ENCODE results near the gene AKT3.
"Not testable (repeated sequence)": the region's sequence is repeated elsewhere in the genome, so short reads cannot be mapped to it uniquely, and the experiment has no call there.

Gene AKT3

DNA sequence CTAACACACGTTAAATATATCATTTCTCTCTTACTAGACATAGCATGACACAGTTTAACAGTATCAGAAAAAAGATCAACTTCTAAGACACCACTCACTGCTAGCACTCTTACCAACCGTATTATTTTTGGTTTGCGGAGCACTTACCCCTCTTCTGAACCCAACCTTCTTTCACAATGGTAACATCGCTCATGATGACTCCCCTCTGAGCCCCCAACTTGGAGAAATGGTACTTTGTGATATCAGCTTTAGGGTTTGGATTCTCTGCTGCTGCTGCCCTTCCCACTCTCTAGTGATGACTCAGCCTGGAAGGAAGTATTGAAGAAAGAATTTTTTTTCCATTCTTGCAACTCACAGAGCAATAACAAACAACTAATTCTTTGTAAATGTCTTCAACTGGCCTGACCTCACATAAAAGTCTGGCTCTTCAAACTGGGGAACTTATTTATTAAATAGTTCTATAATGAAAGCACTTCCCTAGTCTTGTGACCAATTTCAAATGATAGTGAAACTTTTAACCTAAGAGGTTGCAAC is 7.0 kb downstream of the AKT3 start:
- no peak for FAIRE-seq
- DNase-seq (ENCODE audit: extremely low spot score, insufficient read length, low read depth): no peak

DNA sequence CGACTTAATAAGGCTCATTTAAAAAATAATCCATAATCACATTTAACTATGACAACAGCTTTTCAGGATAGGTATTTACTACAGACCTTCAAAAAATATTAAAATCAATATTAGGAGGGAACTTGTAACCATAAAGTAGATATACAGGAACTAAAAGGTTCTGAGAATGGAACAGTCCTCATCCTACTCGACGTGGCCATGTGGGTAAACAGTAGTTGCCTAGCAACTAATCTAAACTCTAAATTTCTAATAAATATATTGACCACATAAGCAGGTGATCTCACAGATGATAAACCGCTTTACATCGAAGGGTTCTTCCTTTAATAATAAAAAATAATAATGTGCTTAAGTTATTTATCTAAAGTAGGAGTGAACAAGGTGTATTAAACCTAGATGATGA is 7.9 kb downstream of the AKT3 start:
- FAIRE-seq (no peak), DNase-seq (ENCODE audit: extremely low spot score, insufficient read length, low read depth) (no peak)

DNA sequence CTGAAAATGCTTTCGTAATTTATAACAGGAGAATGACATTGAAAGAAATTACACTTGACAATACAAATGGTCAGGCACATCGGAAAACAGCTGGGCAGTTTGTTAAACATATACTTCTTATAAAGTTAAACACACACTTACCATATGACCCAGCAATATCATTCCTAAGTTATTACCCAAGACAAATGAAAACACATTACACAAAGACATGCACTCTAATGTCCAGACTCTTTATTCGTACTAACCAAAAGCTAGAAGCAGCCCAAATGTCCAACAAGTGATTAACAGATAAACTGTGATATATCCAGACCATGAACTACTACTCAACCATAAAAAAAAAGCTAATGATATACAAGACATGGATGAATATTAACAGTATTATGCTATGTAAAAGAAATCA is 8.5 kb downstream of the AKT3 start:
- FAIRE-seq: no peak
- no peak for DNase-seq (ENCODE audit: extremely low spot score, insufficient read length, low read depth)

DNA sequence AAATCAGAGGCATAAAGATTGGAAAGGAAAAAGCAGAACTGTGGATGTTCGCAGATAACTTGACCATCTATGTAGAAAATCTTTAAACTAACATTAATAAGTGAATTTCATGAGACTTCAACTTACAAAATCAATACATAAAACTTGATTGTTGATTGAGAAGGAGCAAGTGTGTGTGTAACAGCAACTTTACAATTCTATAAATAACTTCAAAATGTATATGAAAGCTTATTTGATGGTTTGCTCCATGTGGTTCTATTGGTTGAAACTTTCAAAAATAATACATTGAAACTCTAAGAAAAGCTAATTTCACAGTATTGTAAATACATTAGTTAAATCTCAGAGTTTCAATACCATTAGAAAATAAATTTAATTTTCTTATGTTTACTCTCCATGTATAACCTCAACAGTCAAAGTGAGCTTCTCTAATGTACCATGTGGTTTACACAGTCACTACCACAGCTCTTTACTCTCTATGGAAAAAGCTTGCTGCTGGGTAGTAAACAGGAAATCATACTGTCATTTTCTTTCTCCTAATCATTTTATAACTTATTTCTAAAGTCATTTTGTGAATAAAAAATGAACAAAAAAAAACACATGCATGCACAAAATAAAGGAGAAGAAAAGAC is 12.0 kb downstream of the AKT3 start:
- DNase-seq (ENCODE audit: extremely low spot score, insufficient read length, low read depth): no peak
- no peak for FAIRE-seq

DNA sequence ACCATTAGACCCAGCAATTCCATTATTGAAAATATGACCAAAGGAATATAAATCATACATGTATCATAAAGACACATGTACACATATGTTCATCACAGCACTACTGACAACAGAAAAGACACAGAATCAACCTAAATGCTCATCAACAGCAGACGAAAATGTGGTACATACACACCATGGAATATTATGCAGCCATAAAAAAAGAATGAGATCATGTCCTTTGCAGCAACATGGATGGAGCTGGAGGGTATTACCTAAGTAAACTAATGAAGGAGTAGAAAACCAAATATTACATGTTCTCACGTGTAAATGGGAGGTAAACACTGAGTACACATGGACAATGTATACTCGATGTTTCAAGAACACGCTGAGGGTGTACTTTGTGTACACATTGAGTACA is 15.9 kb downstream of the AKT3 start:
- FAIRE-seq (no peak), DNase-seq (ENCODE audit: extremely low spot score, insufficient read length, low read depth) (no peak)

DNA sequence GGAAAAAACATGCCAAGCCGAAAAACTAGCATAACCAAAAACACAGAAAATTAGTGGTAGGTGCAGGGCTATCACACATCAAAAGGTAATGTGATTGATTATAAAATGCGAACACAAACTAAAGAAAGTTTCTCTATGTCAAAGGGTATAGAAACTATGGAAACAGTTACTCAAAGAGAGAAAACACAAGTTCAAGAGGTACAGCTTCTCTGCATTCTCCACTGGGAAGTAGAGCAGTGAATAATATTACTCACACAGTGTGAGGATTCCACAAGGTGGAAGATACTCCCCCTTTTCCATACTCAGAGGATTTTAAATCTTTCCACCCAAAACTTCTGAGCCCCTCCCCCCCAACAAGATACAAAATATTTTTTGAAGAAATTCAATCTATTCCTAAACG is 18.6 kb downstream of the AKT3 start:
- FAIRE-seq (no peak), DNase-seq (ENCODE audit: extremely low spot score, insufficient read length, low read depth) (no peak)

DNA sequence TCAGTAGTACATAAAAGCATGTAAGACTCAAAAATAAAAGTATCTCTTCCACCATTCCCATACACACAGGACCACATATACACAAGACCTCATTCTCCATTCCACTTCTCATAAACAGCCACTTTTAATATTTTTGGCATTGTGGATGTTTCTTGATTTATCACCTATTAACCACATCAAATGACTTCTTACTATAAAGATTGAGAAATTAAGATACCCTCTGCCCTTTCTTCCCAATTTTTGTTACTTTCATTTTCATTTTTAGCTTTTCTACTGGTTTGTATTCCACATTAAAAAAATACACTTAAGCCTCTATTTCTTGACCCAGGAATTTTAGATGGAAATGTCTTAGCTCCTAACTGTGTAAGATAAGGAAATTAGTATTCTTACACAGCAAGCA is 22.8 kb downstream of the AKT3 start:
- no peak for FAIRE-seq
- DNase-seq (ENCODE audit: extremely low spot score, insufficient read length, low read depth): no peak

DNA sequence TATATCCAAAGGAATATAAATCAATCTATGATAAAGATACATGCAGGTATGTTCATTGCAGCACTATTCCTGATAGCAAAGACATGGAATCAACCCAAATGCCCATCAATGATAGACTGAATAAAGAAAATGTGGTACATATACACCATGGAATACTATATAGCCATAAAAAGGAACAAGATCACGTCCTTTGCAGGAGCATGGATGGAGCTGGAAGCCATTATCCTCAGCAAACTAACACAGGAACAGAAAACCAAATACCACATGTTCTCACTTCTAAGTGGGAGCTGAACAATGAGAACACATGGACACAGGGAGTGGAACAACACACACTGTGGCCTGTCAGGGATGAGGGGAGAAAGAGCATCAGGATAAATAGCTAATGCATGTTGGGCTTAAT is 25.1 kb downstream of the AKT3 start:
- DNase-seq (ENCODE audit: extremely low spot score, insufficient read length, low read depth); FAIRE-seq: not testable (repeated sequence)

DNA sequence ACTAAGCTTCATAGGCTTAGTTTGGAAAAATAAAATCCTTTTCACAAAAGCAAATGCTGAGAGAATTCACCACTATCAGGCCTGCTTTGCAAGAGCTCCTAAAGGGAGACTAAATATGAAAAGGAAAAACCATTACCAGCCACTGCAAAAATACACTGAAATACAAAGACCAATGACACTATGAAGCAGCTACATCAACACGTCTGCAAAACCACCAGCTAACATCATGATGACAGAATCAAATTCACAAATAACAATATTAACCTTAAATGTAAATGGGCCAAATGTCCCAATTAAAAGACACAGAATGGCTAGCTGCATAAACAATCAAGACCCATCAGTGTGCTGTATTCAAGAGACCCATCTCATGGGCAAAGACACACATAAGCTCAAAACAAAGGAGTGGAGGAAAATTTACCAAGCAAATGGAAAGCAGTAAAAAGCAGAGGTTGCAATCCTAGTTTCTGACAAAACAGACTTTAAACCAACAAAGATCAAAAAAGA is 28.8 kb downstream of the AKT3 start:
- FAIRE-seq (no peak), DNase-seq (ENCODE audit: extremely low spot score, insufficient read length, low read depth) (no peak)

DNA sequence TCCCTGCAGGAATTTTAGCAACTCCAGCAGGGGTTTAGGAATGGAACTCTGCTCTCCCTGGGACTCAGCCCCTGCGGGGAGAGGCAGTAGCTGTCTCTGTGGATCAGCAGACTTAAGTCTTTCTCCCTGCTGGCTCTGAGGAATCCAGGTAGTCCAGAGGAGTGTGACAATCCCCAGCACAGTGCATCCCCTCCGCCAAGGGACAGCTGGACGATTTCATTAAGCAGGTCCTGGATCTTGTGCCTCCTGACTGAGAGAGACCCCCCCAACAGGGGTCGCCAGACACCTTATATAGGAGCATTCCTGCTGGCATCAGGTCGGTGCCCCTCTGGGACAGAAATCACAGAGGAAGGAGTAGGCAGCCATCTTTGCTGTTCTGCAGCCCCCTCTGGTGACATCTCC is 30.6 kb downstream of the AKT3 start:
- DNase-seq (ENCODE audit: extremely low spot score, insufficient read length, low read depth) (no peak), FAIRE-seq (no peak)

DNA sequence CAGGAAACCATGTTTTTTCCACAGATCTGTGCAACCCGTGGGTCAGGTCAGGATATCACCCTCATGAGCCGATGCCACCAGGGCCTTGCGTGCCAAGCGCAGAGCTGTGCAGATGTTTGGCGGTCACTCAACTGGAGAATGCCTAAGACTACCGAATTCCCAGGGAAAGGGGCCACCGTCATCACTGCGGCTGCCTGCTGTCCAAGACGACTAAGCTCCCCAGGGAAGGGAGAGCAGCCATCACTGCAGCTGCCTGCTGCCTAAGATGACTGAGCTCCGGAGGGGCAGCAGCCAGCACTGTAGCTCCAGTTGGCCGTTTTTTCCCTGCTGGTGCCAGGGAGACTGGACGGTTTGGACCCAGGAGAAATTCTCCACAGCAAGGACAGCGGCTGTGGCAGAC is 31.1 kb downstream of the AKT3 start:
- no peak for FAIRE-seq
- DNase-seq (ENCODE audit: extremely low spot score, insufficient read length, low read depth): no peak

DNA sequence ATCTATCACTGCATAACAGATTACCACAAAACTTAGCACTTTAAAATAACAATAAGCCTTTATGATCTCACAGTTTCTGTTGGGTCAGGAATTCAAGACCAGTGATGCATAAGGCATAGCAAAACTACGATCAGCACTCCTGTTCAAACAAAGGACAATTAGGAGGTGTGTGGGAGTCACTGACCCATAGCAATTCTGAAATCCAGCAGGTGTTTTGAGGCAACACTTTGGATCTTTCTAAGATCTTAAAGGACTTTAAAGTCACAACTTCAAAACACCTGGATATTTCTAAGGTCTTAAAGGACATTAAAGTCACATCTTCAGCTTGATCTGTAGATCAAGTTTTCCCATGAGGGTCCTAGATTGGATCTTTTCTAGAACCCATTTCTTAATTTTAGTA is 35.3 kb downstream of the AKT3 start:
- no peak for FAIRE-seq
- no peak for DNase-seq (ENCODE audit: extremely low spot score, insufficient read length, low read depth)

DNA sequence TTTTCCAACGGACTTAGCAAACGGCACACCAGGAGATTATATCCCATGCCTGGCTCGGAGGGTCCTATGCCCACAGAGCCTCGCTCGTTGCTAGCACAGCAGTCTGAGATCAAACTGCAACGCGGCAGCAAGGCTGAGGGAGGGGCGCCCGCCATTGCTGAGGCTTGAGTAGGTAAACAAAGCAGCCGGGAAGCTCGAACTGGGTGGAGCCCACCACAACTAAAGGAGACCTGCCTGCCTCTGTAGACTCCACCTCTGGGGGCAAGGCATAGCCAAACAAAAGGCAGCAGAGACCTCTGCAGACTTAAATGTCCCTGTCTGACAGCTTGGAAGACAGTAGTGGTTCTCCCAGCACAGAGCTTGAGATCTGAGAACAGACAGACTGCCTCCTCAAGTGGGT is 42.7 kb downstream of the AKT3 start:
- DNase-seq (ENCODE audit: extremely low spot score, insufficient read length, low read depth); FAIRE-seq: not testable (repeated sequence)

DNA sequence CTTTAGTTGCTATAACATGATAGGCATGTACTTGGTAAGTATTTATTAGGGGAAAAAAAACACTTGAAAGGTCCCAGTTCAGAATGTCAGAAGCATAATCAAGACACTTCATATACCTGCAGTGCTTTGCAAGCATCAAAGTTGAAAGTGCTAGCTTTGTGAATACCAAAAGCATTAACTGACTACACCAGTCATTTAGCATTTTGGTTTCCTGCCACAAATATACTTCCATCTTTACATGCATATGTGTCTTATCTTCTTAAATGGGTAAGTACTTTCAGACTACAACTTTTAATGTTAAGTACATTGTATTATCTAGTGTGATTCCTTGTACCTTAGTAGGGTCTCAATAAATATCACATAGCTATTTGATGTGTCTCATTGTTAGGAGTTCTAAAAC is 43.7 kb downstream of the AKT3 start:
- DNase-seq (ENCODE audit: extremely low spot score, insufficient read length, low read depth): no peak
- FAIRE-seq: no peak

DNA sequence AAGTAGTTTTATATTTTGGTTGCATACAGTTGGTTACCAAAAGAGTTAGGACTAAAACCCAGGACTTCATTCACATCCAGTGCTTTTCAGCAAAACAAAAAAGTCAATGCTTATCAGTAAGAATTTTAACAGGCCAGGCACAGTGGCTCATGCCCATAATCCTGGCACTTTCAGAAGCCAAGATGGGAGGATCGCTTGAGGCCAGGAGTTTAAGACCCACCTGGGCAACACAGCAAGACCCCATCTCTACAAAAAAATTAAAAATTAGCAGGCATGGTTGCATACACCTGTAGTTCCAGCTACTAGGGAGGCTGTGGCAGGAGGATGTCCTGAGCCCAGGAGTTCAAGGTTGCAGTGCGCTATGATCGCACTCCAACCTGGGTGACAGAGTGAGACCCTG is 47.3 kb downstream of the AKT3 start:
- no peak for FAIRE-seq
- DNase-seq (ENCODE audit: extremely low spot score, insufficient read length, low read depth): no peak

DNA sequence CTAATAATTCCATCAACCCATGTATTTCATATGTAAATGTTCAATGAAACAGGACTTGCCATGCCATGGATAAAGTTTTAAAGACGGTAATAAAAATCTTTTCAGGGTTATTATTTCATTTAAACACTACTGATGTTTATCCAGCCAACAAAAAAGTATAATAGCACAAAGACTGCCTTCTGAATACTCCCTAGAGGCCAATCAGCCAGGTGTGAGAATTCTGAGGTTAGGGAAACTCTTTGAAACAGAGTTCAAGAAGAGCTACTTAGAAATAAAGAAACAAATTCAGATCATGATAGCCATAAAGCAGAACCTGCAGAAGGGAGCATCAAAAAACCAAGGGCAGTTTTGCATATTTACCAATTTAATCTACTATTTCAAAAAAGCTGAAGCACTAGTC is 48.7 kb downstream of the AKT3 start:
- DNase-seq (ENCODE audit: extremely low spot score, insufficient read length, low read depth): no peak
- no peak for FAIRE-seq

DNA sequence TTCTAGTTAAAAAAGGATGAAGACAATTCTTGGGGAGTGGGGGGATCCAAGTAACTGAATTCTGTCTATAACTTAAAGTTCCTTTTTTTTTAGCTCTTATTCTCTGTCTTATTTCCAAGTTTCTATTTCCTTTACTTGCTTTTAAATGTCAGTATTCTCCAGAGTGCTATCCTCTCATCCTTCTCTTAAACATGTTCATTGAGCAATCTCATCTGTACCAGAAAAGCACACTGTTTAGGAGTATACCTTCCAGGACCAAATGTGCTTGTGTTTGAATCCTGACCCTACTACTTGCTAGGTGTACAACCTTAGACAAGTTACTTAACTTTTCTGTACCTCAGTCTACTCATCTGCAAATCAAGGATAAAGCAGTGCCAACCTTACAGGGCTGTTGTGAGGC is 50.1 kb downstream of the AKT3 start:
- no peak for FAIRE-seq

DNA sequence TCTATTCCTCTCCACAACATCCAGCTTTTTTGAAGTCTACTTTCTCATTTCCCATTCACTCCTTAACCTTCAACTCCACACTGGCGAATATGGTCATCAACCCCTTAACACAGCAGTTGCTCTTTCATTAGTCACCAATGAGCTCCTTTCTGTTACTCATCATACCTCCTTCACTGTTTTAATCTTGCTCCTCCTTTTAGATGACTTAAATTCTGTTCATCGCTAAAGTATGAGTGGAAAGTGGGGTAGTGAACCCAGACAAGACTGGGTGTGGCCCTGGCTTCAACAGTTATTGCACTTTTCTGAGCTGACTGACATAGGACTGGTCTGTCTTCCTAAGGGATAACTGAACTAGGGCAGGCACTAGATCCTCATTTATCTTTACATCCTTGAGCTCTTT is 51.3 kb downstream of the AKT3 start:
- no peak for DNase-seq (ENCODE audit: extremely low spot score, insufficient read length, low read depth)
- FAIRE-seq: no peak

More for the DNA sequence above, 50.1 kb downstream of the AKT3 start:
- no peak for DNase-seq (ENCODE audit: extremely low spot score, insufficient read length, low read depth)

DNA sequence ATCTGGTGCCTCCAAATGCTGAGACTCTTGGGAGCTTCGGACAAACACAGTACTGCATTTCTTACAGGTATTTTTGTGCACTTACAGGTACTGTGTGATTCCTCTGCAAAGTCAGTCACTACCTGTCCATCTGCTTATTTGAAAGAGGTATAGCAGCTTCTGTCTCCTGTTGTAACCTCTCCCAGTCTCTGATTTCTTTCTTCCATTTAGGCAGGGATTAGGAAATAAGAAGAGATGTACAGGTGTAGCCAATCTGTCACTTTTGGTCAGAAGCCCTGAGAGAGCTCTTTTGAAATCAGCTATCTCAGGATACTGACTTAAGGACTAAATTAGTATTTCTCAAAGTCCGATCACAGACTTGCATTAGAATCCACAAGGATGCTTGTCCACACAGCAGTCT is 54.0 kb downstream of the AKT3 start:
- no peak for DNase-seq (ENCODE audit: extremely low spot score, insufficient read length, low read depth)
- no peak for FAIRE-seq

DNA sequence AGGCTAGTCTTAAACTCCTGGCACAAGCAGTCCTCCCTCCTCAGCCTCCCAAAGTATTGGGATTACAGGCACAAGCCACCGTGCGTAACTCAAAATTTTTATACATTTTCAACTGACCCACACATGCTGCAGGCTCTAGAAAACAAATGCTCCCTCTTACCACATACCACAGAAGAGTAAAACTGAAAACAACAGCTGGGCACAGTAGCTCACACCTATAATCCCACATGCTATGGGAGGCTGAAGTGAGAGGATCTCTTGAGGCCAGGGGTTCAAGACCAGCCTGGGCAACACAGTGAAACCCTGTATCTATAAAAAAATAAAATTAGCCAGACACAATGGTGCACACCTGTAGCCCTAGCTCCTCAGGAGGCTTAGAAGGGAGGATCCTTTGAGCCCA is 56.7 kb downstream of the AKT3 start:
- FAIRE-seq (no peak), DNase-seq (ENCODE audit: extremely low spot score, insufficient read length, low read depth) (no peak)

DNA sequence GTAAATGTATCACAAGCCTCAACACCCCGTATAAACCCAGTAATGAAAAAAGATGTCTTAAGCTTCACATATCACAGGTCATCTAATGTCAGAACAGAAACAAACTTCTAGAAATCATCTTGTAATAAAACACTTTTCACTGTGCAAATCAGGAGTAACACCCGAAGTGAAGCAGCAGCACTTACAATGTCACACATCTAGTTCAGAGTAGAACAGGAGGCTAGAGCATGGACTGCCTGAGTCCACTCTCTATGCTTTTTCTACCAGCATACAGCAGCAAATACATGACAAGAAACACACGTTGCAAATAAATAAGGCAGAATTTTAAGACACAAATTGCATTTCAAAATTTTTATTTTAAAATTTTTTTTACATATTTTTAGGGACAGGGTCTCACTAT is 57.2 kb downstream of the AKT3 start:
- no peak for FAIRE-seq
- DNase-seq (ENCODE audit: extremely low spot score, insufficient read length, low read depth): no peak

DNA sequence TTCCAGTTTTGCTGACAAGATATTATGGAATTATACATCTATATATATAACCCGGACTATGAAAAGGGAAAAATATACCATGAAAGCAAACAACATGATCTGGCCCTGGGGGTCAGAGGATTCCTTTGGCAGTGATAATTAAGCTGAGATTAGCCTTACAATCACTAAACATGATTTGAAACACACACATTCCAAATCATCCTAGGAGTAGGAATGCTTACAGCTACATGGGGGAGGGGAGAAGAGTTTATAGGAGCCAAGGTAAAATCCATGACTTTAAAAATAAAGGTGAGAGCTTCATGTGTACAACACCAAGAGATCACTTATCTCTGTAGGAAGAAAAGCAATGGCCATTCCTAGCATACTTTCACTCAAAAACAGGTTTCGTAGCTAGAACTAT is 57.6 kb downstream of the AKT3 start:
- DNase-seq (ENCODE audit: extremely low spot score, insufficient read length, low read depth) (no peak), FAIRE-seq (no peak)
